ENCODE measurements around the gene UBAP2.

GRCh38 chr9:34048727-34049629, at the start of gene UBAP2:
- TF ChIP-seq CTCF (IDR thresholded peaks at IDR 0.05) (no peak), POLR2A (IDR thresholded peaks at IDR 0.05) (peak; percentile 97)
